Measurements from ENCODE around the gene COG4. TPM values are rescaled to one million over a fixed set of nuclear protein-coding genes. Genes with fewer than 3 reads are reported as not detected.

Gene COG4
- total and polyA plus RNA-seq, 10 donors: 40.8 to 85.4 (median 58.8) TPM

- WGBS, 5 donors: 92 to 98% (median 94%) methylated on average over 6 of the region's 6 CpGs
- TF ChIP-seq CTCF (IDR thresholded peaks at IDR 0.05 in 8 of 11, conservative IDR thresholded peaks at IDR 0.05 in 3 of 11) (no peak), POLR2A (IDR thresholded peaks at IDR 0.05) (no peak), POLR2AphosphoS5 (IDR thresholded peaks at IDR 0.05) (no peak)
Observed at GRCh38 chr16:70496513-70496912, 26.8 kb downstream of the COG4 start.

GRCh38 chr16:70495425-70496182 is 27.8 kb downstream of the COG4 start:
- DNase-seq: no peak
- no peaks in the 10 kb centered on the region for H3K9me3 ChIP-seq
- no peaks in the 10 kb centered on the region for H3K4me1 ChIP-seq
- no peaks in the 10 kb centered on the region for H3K27me3 ChIP-seq (replicated peaks in 1 of 7)
- intact Hi-C loops (cut with DNase I; ENCODE audit: low total_unique reads): no loop called here
- H3K27ac ChIP-seq: no peak overlapping the region
- no peak for TF ChIP-seq POLR2AphosphoS5 (IDR thresholded peaks at IDR 0.05)
- TF ChIP-seq CTCF (IDR thresholded peaks at IDR 0.05 in 8 of 11, conservative IDR thresholded peaks at IDR 0.05 in 3 of 11): no peak
- TF ChIP-seq POLR2A (IDR thresholded peaks at IDR 0.05): no peak
- peaks cover 4 to 100% (median 82%) of the 10 kb centered on the region in 6 donors for H3K36me3 ChIP-seq
- no peak overlapping the region for H3K4me3 ChIP-seq
- WGBS, 5 donors: 92 to 97% (median 95%) methylated on average over 9 of the region's 9 CpGs

More at GRCh38 chr16:70496513-70496912, 26.8 kb downstream of the COG4 start:
- H3K27ac ChIP-seq: no peak overlapping the region
- H3K27me3 ChIP-seq (replicated peaks in 1 of 7): no peaks in the 10 kb centered on the region
- peaks cover 4 to 100% (median 86%) of the 10 kb centered on the region in 6 donors for H3K36me3 ChIP-seq
- no peak overlapping the region for H3K4me3 ChIP-seq
- no peaks in the 10 kb centered on the region for H3K9me3 ChIP-seq
- no peak for DNase-seq
- intact Hi-C loops (cut with DNase I; ENCODE audit: low total_unique reads): no loop called here
- no peaks in the 10 kb centered on the region for H3K4me1 ChIP-seq

GRCh38 chr16:70494777-70495176 is 28.6 kb downstream of the COG4 start:
- H3K27me3 ChIP-seq (replicated peaks in 1 of 7): no peaks in the 10 kb centered on the region
- no peak for TF ChIP-seq POLR2AphosphoS5 (IDR thresholded peaks at IDR 0.05)
- TF ChIP-seq CTCF (IDR thresholded peaks at IDR 0.05 in 8 of 11, conservative IDR thresholded peaks at IDR 0.05 in 3 of 11): no peak
- TF ChIP-seq POLR2A (IDR thresholded peaks at IDR 0.05): no peak
- 86 to 98% (median 95%) methylated on average over 2 of the region's 2 CpGs for WGBS, 5 donors
- H3K27ac ChIP-seq: no peak overlapping the region
- peaks cover 0 to 100% (median 82%) of the 10 kb centered on the region in 6 donors for H3K36me3 ChIP-seq
- no peak for DNase-seq
- intact Hi-C loops (cut with DNase I; ENCODE audit: low total_unique reads): no loop called here
- H3K4me3 ChIP-seq: no peak overlapping the region
- H3K4me1 ChIP-seq: no peaks in the 10 kb centered on the region
- H3K9me3 ChIP-seq: no peaks in the 10 kb centered on the region

- Histone ChIP-seq H3K4me1 (no peaks in the 10 kb centered on the region), H3K4me3 (no peak overlapping the region), H3K27me3 (replicated peaks in 1 of 7) (no peaks in the 10 kb centered on the region), H3K36me3 (peaks cover 0 to 100% (median 83%) of the 10 kb centered on the region in 6 donors), H3K9me3 (no peaks in the 10 kb centered on the region), H3K27ac (no peak overlapping the region)
- intact Hi-C loops (cut with DNase I; ENCODE audit: low total_unique reads): no loop called here
- 70 to 86% (median 76%) methylated on average over 5 of the region's 5 CpGs for WGBS, 5 donors
- no peak for DNase-seq
- TF ChIP-seq CTCF (IDR thresholded peaks at IDR 0.05 in 8 of 11, conservative IDR thresholded peaks at IDR 0.05 in 3 of 11) (no peak), POLR2A (IDR thresholded peaks at IDR 0.05) (no peak)
Observed at GRCh38 chr16:70494202-70494770, 29.1 kb downstream of the COG4 start.
